DMS 273 (cell line): ENCODE data around the gene CXCR3.
"Not testable (repeated sequence)": the region's sequence is repeated elsewhere in the genome, so short reads cannot be mapped to it uniquely, and the experiment has no call there.

ENCODE experiments used
- DNase-seq: peaks from one replicate; lab custom pipeline; 2025; ENCODE audit not compliant: unreplicated experiment; lab: John Stamatoyannopoulos, UW

Gene CXCR3

DNA sequence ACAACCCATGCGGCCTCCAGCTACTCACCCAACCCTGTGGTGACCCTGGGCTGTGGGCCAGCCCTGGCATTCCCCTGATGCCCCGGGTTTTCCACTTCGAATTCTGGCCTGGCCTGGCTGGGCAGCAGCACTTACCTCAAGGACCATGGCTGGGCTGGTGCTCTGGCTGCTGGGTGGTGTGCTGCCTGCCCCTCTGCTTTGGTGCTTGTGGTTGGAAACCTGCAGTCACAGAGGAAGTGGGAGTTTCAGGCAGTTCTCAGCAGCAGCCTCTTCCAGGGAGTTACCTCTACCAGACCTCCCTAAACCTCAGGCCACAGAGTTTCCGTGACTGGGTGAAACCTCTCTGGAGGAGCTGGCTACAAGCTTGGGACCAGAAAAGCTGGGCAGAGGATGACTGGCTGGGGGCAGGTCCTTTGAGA lies at the start of gene CXCR3:
TSS of gene CXCR3 (minus strand) at position 209 of the 419 bp plus-strand sequence. CDS start at position 147, 62 bp downstream.
- no peak for DNase-seq

DNA sequence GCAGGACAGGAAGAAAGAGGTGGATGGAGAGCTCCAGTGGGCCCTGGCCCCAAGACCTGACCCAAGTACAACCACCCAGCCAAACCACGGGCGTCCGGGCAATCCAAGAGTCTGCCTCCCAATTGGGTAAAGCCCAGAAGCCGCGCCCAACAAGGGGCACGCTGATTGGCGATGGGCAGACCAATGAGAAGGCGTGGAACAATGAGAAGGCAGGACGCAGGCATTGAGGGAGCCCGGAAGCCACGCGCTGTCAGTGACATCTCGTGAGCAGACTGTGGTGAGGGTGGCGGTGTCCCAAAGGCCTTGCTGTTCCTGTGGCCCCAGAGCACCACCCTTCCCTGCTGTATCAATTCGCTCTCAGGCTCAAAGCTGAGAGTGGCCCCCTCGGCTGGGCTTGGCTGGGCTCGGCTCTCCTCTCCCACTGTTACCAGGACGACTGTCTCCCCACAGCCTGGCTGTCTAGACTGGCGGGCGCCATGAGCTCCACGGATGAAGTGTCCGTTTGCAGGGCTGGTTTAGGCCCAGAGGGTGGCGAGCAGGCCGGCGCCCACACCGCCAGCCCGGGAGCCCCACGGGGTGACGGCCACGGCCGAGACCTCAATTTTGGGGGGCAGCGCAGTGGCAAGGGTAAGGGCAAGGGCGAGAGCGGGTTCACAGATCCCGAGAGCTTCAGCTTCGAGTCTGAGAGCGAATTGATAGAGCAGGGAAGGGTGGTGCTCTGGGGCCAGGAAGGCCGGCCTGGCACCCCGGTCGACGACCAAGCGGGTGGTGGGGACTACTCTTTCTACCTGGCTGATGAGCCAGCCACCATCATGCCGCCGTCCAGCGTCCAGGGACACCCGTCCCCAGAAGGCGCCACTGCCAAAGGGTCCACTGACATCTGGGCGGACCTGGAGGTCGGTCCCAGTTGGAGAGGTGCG lies 49.3 kb upstream of the CXCR3 start, which contains the start of gene LOC101059915:
TSS of gene LOC101059915 (plus strand) at position 219 of the 920 bp plus-strand sequence.
- no peak for DNase-seq

DNA sequence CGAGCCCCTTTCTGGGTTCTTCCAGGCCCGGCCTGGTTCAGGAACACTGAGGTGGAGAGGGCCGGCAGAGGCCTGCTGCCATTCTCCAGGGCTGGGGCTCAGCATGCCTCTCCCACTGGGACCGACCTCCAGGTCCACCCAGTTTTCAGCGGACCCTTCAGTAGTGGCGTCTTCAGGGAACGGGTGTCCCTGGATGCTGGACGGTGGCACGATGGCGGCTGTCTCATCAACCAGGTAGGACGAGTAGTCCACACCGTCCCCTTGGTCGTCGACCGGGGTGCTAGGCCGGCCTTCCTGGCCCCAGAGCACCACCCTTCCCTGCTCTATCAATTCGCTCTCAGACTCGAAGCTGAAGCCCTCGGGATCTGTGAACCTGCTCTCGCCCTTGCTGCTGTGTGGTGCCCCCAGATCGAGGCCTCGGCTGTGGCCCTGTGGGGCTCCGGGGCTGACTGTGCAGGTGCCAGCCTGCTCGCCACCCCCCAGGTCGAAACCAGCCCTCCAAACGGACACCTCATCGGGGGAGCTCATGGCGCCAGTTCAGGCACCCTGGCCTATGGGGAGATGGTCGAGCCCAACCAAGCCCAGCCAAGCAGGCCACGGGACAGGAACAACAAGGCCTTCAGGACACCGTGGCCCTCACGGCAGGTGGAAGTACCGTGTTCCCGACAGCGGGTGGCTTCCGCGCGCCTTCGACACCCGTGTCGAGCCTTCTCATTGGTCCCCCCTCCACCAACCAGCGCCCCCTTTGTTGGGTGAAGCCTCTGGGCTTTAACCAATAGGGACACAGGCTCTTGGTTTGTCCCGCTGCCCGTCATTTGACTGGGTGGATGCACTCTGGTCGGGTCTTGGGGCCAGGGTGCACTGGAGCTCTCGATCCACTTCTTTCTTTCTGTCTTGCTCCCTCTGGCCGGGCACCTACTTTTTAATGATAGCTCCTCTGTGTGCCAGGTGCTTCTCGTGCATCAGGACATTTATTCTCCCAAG lies 48.2 kb upstream of the CXCR3 start:
- no peak for DNase-seq

DNA sequence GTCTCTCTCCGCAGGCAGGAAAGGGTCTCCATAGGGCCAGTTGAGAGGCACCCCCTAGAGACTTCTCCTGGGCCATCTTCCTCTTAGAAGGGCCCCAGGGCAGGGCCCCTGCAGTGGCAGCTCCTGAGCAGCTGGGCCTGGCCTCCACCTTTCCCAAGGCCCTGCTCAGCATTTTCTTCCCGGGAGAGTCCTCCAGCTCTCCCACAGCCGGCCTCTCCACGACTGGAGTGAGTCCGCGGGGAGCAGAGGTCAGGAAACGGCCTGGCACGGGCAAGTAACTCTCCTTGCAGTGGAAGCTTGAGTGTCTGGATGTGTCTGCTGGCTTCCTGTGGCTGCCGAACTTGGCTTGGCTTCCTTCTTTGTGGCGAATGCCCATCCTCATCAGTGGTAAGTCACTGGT lies 47.4 kb upstream of the CXCR3 start:
- DNase-seq = no peak

DNA sequence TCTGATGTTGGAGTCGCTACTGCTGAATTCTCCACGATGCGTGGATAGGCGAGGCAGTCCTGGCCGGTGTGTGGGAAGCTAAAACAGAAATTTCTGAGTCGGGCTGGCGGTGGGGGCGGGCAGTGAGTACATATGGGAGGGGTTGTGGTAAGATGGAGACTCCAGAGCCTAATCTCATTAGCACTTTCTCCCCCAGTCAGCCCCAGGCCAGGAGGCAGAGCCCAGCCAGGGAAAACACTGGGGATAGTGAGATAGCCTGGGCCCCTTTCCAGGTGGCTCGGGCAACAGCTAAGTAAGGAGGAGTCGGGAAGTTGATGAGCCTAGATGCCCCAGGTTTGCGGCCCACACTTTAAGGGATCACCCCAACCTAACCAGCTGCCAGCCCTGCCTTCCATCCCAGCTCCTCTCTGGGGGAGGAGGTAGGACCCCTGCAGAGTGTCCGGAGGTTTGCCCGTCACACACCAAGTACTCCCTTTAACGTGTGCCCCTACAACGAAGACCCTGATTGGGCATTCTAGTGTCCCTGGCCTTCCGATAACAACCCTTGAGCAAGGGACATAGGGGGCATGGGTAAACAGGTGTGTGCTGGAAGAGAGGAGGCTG lies 46.7 kb upstream of the CXCR3 start:
- no peak for DNase-seq

DNA sequence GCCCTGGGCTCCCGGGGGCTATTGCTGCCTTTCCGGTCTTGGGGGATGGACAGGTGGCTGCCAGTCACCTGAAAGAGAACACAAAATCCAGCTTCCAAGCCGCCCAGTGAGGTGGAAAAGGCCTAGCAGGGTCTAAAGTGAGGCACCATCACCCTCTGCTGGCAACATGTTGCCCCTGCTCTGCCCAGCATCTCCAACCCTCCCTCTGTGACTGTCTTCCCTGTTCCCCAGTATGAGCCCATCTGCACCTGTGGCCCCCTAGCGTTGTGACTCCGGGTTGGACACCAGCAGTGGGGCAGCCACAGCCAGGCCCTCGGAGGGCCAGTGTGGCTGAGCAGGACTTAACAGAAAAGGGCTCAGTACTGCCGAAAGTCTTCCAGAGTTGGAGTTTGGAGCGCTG lies 45.9 kb upstream of the CXCR3 start:
- peak; percentile 79 for DNase-seq

DNA sequence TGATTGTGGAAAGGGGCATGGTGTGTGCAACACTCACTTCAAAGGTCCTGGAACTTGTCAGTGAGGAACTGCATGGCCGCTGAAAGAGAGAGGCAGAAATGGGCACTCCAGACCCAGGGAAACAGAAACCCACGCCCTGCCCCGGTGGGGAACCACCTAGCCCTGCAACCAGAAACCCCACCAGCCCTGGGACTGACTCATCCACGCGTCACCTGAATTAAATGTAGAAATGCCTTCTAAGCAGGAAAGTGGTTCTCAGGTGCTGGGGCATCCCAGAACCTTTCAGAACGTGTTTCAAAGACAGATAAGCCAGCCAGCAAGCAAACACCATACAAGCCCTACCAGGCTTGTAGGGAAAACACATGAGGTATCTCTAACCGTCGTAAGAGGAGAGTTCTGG lies 44.9 kb upstream of the CXCR3 start:
- DNase-seq = not testable (repeated sequence)

DNA sequence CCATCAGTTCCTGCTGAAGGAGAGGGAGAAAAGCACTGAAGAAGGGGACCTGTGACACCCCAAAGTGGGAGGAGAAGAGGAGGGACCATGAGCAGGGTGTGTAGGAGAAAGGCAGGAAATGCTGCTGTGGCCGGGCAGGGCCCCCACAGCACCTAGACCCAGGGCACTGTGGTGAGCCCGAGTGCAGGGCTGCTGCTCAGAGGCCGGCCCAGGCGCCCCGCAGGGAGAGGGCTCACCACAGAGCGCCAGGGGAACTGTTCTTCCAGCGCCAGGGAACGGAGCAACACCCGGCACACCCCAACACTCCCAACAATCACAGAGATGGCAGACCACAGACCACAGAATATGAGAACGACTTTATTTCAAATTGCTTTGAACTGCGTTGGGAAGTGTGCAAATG lies 44.3 kb upstream of the CXCR3 start:
- DNase-seq = not testable (repeated sequence)

DNA sequence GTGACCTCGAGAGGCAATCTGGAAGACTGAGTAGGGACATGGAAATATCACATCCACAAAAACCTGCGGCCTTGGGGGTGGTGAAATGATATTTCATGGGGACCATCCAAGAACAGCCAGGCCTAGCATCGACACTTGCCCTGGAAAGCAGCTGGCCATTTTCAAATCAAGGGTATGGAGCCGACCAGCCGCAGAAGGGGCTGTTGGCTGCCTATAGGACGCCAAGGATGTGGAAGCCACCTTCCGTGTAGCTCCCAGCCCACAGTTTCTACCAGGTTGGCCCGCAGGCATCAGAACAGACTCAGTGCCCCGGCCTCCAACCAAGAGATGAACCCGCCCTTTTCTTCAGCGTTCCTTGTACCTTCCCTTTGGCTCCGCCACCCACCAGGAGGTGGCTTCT lies 43.6 kb upstream of the CXCR3 start:
- DNase-seq = no peak

DNA sequence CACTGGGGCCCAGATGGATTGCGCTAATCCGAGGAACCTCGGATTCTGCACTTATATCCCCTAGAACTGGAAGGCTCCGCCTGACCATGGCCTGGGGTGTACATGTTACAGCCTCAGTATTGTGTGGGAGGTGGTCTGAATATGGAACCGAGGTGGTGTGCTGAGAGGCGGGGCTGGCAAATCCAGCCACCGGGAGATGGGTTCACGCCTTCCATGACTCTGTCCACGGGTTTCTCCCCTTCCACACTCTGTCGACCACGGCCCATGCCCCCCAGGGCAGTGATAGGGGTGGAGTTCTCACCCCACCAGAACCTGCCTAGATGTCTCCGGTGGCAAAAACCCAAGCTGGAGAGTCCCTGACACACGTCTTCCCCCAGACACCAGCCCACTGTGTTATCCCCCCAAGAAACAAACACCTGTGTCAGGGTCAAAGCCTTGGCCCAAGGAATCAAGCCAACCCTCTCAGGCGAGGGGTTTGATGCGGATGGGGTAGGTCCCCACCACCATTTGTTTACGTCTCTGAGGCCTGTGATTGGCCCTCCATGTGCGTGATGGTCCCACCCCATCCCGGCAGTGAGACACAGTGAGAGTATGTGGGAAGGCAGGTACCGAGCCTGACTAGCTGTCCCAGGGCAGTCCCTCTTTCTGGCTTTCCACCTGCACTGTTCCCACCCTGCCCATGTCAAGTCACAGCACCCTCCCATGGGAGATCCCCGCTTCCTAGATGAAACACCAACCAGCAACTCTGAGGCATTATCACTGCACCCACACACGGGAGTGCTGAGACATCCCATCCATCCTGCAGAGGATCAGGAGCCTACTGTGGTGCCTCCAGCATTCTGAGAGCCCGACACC lies 42.5 kb upstream of the CXCR3 start:
- DNase-seq = no peak

DNA sequence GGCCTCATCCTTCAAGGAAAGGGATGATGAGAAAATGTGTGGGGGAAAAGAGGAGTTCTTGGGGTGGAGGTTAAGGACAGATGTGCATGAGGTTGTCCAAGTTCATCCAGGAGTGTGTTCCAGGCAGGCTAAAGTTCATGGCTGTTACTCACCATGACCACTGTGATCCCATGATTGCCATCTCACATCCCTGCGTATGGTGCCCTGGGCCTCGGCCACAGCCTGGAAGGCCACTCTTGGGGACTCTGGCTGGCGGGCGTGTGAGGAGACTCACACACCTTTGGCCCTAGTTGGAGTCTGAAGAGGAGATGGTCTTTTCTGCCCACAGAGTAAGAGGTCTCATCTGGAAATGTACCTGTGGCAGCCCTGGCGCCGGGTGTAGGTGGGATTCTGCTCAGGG lies 41.6 kb upstream of the CXCR3 start:
- DNase-seq = no peak

DNA sequence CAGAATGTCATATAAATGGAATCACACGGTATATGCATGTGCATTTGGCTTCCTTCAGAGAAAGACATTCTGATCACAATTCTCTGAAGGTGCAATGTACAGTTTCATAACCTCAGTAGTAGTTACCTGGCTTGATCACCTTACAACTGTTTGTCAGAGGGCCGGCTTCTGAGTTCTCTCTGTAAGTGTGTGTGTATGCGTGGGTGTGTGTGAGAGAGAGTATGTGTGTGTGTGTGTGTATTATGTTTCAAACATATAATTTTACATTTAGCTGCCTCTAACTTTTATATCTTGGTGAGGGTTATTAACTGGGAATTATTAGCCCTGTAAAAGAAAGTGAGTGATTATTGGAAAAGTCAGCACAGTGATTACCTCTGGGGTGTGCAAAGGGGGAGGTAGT lies 41.0 kb upstream of the CXCR3 start:
- no peak for DNase-seq

DNA sequence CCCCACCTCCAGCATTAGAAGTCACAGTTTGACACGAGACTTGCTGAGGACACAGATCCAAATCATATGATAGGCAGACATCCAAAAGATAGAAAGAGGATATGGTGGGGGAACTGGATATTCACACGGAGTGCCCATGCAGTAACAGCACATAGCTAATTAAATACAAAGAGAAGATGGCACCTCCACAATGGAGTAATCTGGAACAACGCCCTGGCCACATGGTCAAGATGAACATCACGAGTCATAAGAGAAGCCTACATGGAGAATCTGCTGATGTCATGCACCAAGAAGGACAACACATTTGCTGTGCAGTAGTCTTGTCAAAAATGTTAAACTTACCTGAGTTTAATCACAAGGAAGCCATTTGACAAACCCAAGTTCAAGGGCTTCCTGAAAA lies 39.0 kb upstream of the CXCR3 start:
- DNase-seq = no peak

DNA sequence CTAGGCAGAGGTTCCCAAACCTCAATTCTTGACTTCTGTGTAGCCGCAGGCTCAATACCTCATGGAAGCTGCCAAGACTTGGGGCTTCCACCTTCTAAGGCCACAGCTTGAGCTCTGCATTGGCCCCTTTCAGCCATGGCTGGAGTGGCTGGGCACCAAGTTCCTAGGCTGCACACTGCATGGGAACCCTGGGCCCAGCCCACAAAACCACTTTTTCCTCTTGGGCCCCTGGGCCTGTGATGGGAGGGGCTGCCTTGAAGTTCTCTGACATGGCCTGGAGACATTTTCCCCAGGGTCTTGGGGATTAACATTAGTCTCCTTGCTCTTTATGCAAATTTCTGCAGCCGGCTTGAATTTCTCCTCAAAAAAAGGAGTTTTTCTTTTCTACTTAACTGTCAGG lies 35.0 kb upstream of the CXCR3 start:
- no peak for DNase-seq

DNA sequence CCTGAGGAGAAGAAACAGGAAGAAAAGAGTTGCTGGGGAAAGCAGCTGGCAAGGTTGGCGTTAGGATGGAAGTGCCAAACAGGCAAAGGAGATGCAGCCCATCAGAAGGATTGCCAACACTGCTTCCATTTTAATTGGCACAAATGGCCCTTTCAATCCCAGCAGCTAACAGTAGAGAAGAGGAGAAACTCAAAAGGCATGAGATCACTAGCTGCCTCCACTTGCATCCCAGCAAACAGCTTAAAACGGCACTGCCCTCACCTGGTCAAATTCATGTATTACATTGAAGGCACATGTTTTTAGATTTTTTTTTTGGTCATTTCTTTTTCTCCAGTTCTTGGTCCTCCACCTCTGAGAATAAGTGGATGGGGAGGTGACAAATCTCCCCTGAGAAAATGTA lies 34.1 kb upstream of the CXCR3 start:
- peak; percentile 82 for DNase-seq

DNA sequence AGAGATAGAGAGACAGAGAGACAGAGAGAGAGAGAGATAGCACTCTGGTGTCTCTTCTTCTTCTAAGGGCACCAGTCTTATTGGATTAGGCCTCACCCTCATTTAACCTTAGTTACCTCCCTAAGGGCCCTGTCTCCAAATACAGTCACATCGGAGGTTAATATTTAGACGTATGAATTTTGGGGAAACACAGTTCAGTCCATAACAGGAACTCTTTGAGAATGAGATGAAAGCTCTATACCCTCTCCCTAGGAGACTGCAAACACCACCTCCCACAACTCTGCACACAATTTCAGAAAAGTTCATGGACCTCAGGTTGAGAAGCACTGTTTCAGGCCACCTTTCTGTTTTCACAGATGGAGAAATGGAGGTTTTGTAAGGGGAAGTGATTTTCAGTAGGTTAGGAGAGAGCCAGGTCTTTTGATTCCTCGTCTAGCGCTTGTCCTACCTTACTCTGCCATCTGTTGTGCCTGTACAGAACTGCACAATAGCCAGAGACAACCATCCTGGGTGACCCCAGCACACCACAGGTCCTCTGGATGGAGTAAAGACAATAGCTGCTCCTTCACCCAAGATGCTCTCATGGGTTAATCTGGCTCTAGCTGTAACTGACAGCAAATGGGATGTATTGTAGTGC lies 32.1 kb upstream of the CXCR3 start:
- DNase-seq = peak; percentile 38

DNA sequence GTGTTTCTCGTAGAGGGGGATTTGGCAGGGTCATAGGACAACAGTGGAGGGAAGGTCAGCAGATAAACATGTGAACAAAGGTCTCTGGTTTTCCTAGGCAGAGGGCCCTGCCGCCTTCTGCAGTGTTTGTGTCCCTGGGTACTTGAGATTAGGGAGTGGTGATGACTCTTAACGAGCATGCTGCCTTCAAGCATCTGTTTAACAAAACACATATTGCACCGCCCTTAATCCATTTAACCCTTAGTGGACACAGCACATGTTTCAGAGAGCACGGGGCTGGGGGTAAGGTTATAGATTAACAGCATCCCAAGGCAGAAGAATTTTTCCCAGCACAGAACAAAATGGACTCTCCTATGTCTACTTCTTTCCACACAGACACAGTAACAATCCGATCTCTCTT lies 26.1 kb upstream of the CXCR3 start:
- DNase-seq = not testable (repeated sequence)

DNA sequence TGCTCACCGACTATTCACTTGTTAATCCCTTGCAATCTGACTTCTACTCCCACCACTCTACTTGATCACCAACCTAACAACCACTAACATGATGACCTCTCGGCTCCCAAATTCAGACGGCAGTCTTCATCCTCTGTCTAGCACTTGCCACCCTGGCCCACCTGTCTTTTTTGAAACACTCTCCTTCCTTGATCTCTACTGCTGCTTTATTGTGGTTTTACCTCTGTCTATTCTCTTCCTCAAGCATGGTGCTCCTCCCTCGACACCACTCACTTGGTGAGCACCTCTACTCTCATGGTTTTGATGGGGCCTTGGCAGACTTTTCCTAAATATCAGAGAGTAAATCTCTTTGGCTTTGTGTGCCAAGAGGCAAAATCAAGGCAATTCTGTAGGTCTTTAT lies 21.7 kb upstream of the CXCR3 start:
- DNase-seq = no peak

DNA sequence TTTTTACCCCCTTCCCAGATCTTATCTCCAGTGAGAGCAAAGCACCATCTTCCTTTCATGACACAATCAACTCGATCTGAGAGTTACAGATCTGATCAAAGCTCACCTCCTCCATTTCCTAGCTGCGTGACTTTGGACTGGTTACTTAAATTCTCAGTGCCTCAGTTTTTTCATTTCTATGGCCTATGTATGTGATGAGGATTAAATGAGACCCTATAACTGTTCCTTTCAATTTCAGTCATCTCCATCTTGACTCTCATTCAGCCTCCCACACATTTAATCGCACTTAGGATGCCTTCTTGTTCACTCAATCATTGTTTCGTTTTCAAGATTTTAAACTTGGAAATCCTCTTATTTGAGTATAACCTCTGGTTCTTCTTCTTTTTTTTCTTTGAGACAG lies 20.1 kb upstream of the CXCR3 start:
- no peak for DNase-seq

DNA sequence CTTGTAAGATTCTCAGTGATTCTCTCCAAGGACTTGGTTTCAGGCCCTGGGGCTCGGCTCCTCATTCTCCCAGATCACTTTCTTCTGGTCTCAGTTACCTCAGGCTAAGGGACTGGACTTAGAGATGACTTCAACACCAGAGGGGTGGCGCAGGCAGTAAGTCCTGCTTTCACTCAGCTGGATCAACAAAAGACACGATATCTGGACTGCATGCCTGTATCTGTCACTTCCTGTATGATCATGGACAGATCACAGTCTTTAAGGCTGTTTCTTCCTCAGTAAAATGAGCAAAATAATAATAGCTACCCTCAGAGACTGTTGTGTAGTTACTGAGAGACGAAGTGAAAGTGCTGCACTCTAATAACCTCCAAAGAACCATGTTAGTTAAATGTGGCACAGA lies 19.5 kb upstream of the CXCR3 start:
- no peak for DNase-seq
